ENCODE measurements around the gene NCAM1. TPM values are rescaled to one million over a fixed set of nuclear protein-coding genes. Genes with fewer than 3 reads are reported as not detected.

The NCAM1 gene
- total and polyA plus RNA-seq, 9 of the 15 experiments (the other 6 are each of a cell fraction or from before 2014, with no cell fraction given) = 0.09 to 0.23 TPM; not detected in 7

- Histone ChIP-seq H3K4me2 (ENCODE audit: insufficient read depth, low read length) (no peak overlapping the region), H2AFZ (ENCODE audit: low read depth, low read length) (no peak overlapping the region), H3K4me3 (no peak overlapping the region), H3K79me2 (ENCODE audit: control insufficient read depth, insufficient read depth, low read length) (no peaks in the 10 kb centered on the region), H4K20me1 (replicated peaks; ENCODE audit: control insufficient read depth, insufficient read depth, low read length) (no peaks in the 10 kb centered on the region), H3K4me1 (replicated peaks in 1 of 2; ENCODE audit: control insufficient read depth in 2 of 2, insufficient read depth in 2 of 2, low read length in 2 of 2) (no peaks in the 10 kb centered on the region), H3K36me3 (ENCODE audit: control insufficient read depth, insufficient read depth, low read length) (no peaks in the 10 kb centered on the region), H3K9me1 (ENCODE audit: control insufficient read depth, insufficient read depth, low read length) (no peaks in the 10 kb centered on the region), H3K9ac (ENCODE audit: insufficient read depth in 1 of 2, low read depth in 2 of 2, low read length in 2 of 2) (no peak overlapping the region), H3K27me3 (ENCODE audit: control insufficient read depth in 2 of 2, insufficient read depth in 2 of 2, low read length in 2 of 2) (peaks cover 0 to 10% of the 10 kb centered on the region in 2 experiments; a peak in 2 of 5 replicates), H3K9me3 (replicated peaks; ENCODE audit: control insufficient read depth, insufficient read depth, low read depth, low read length) (no peaks in the 10 kb centered on the region), H3K27ac (ENCODE audit: extremely low read depth, low read depth, low read length) (no peak overlapping the region)
- 0% methylated on average over 8 of the region's 8 CpGs for WGBS (ENCODE audit: insufficient coverage, low coverage, missing lambda C conversion rate)
- BruUV-seq (replicated peaks) = no TSS peak
- intact Hi-C loops (cut with micrococcal nuclease) = no loop called here
- ATAC-seq (no peak), DNase-seq (ENCODE audit: extremely low read depth in 1 of 4, low spot score in 3 of 4) (no peak), FAIRE-seq (no peak)
- in situ Hi-C loops (cut with MboI) = no loop called here
- ChIA-PET POLR2A (interaction anchor here (0.8 to 2.1 kb wide), 2 partner anchors 21 to 76 kb away, joined by 4 to 7 read pairs; no protein-coding TSS in a partner anchor), CTCF (ENCODE audit: low intra/inter-chr PET ratio) (no interaction called here)
- TF ChIP-seq AFF1 (IDR thresholded peaks at IDR 0.05; ENCODE audit: low read depth in 1 of 2, partially characterized antibody in 2 of 2) = no peak
- no peak for TF ChIP-seq ZBTB40 (IDR thresholded peaks at IDR 0.05)
- no peak for TF ChIP-seq ZBTB40 (CRISPR knock-in tag; IDR thresholded peaks at IDR 0.05)
- no peak for TF ChIP-seq YBX1 (IDR thresholded peaks at IDR 0.05)
- no peak for TF ChIP-seq SMAD4 (CRISPR knock-in tag; conservative IDR thresholded peaks at IDR 0.05)
- TF ChIP-seq CBX5 (IDR thresholded peaks at IDR 0.05; ENCODE audit: borderline replicate concordance, low read depth) = no peak
- TF ChIP-seq OTX1 (CRISPR knock-in tag; IDR thresholded peaks at IDR 0.05) = no peak
- no peak for TF ChIP-seq KLF6 (CRISPR knock-in tag; IDR thresholded peaks at IDR 0.05; ENCODE audit: borderline replicate concordance)
- no peak for TF ChIP-seq TSC22D4 (tag; IDR thresholded peaks at IDR 0.05)
- TF ChIP-seq ZNF282 (CRISPR knock-in tag; IDR thresholded peaks at IDR 0.05) = no peak
- no peak for TF ChIP-seq L3MBTL2 (IDR thresholded peaks at IDR 0.05)
These were observed 186.0 kb downstream of the NCAM1 start for GRCh38 chr11:113147249-113147648.

All from K562 (cell line).